Adrenal gland (tissue), 12 donors: ENCODE data around the gene CD151. TPM values are rescaled to one million over a fixed set of nuclear protein-coding genes. Genes with fewer than 3 reads are reported as not detected.
A peak's percentile ranks its signal among the peaks of the same experiment; 100 is the strongest.

Experiments used
- DNase-seq, 7 donors: peaks; one replicate each; pipeline ENCODE4 v3.0.0-alpha.2; 2019 to 2020
- H3K27ac ChIP-seq, 5 donors: fragments of 200-600 bp; sonication (generic) in 4 of 5; 1 replicate in 3 of 5; 2 replicates in 2 of 5; pipeline versions ENCODE4 v1.5.1 to v1.8.0; 2016 to 2020; ENCODE audit warnings: mild to moderate bottlenecking in 1 of 5
- H3K27me3 ChIP-seq: fragments of 200-600 bp; 2 replicates; pipeline ENCODE4 v1.8.0; 2021
- H3K36me3 ChIP-seq, 2 donors: fragments of 200-600 bp; replicated peaks in 1 of 2; 1 replicate in 1 of 2; 2 replicates in 1 of 2; pipeline versions ENCODE4 v1.5.1 to v1.8.0; 2018 to 2022
- H3K4me1 ChIP-seq, 2 donors: fragments of 200-600 bp; replicated peaks in 1 of 2; 1 replicate in 1 of 2; 2 replicates in 1 of 2; pipeline versions ENCODE4 v1.5.1 to v1.8.0; 2018 to 2021
- H3K4me3 ChIP-seq, 4 donors: fragments of 200-600 bp; sonication (generic) in 3 of 4; one replicate each; pipeline ENCODE4 v1.5.1; 2016 to 2018
- H3K9me3 ChIP-seq, 3 donors: fragments of 200-600 bp; sonication (generic) in 1 of 3; replicated peaks in 1 of 3; 1 replicate in 2 of 3; 2 replicates in 1 of 3; pipeline versions ENCODE4 v1.5.1 to v1.8.0; 2016 to 2021
- POLR2A ChIP-seq, 2 donors: fragments of 450-650 bp; IDR thresholded peaks; one replicate each; pipeline ENCODE4 v1.6.1; 2017; ENCODE audit warnings: antibody characterized with exemption in 2 of 2, mild to moderate bottlenecking in 2 of 2, moderate library complexity in 1 of 2
- WGBS, 4 donors: extraction: QIAGEN DNeasy Blood & Tissue Kit in 2 of 4; methylation state at CpG; one replicate each; pipeline versions ENCODE4 v1.1.5 to v1.1.7; 2013 to 2017; 5-methylcytosine and 5-hydroxymethylcytosine counted together
- intact Hi-C, 2 donors: fragments of 100-400 bp; cut with DNase I; formaldehyde crosslinking; loops; one replicate each; pipeline versions ENCODE4 v1.14.1 to v1.15.0; 2022 to 2023
- polyA plus RNA-seq, 3 donors: library from polyadenylated mRNA; stranded (reverse); fragments of 200-250 nt in 2 of 3; fragments of 350-450 nt in 1 of 3; fragmentation: Illumina TruSeq in 1 of 3; extraction: RNeasy Lipid Tissue Mini Kit (QIAGEN cat#74804) in 1 of 3; gene quantifications; one replicate each; pipeline ENCODE4 v1.2.3, GENCODE V29; 2013 to 2014
- total RNA-seq, 9 donors: library from RNA; depleted of rRNA in 4 of 9; stranded (reverse); fragments of >200 nt in 4 of 9; fragments of 120-200 nt in 1 of 9; fragmentation: NEBNext Ultra II Directional in 1 of 9; extraction: Animal tissue kit (Norgen Biotek cat#: 25700) in 1 of 9; gene quantifications; one replicate each; pipeline versions ENCODE4 v1.1.0 to v1.2.4, GENCODE V29; 2013 to 2023
- TF ChIP-seq, protein P1 (sequence below), 6 experiments: fragments of 450-650 bp in 4 of 6; fragments of 200-600 bp in 2 of 6; sonication (generic) in 1 of 6; IDR thresholded peaks; 1 replicate in 5 of 6; 2 replicates in 1 of 6; pipeline versions ENCODE4 v1.5.1 to v1.8.0; 2016 to 2021; ENCODE audit warnings: antibody characterized with exemption in 6 of 6, mild to moderate bottlenecking in 2 of 6, moderate library complexity in 1 of 6
- donor health status: healthy with polysubstance abuse.
- donor health status: Bipolar disorder and iron deficiency.
- donor health status: DM: yes; HTN: yes; CAD: no.
- donor health status: DM: no; HTN: no; CAD: no.
- donor health status: DM: no; HTN: no; CAD: no.
- donor health status: DM: yes; HTN: yes; CAD: no.

CD151 gene
- total and polyA plus RNA-seq, 12 donors, result 111 to 387 (median 285) TPM

DNA sequence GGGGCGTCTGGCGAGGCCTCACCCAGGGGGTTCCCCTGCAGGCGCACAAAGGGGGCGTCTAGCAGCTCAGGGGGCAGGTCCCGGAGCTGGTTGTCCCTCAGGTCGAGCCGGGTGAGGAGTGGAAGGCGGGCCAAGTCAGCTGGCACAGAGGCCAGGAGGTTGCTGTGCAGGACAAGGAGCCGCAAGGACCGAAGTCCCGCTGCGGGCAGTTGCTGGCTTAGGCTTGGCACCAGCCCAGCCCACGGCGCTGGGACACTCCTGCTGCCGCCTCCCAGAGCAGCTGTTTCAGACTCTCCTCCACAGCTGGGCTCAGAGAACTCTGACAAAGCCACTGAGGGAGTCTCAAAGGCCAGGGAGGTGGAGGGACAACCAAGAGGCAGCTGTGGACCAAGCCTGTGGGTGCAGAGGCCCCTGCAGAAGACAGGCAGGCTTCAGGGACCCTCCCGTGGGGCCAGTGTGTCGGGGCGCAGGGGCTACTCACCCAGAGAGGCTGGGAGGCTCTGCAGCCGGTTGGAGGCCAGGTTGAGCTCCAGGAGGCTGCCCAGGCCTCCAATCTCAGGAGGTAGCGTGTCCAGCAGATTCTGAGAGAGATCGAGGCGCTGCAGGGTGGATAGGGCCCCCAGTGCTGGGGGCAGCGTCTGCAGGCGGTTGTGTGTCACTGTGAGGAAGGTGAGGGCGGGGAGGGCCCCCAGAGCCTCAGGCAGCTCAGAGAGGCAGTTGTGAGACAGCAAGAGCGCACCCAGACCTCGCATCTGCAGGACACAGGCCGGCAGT, 29.9 kb upstream of the CD151 start:
- DNase-seq, result no peak
- TF ChIP-seq, protein P1, sequence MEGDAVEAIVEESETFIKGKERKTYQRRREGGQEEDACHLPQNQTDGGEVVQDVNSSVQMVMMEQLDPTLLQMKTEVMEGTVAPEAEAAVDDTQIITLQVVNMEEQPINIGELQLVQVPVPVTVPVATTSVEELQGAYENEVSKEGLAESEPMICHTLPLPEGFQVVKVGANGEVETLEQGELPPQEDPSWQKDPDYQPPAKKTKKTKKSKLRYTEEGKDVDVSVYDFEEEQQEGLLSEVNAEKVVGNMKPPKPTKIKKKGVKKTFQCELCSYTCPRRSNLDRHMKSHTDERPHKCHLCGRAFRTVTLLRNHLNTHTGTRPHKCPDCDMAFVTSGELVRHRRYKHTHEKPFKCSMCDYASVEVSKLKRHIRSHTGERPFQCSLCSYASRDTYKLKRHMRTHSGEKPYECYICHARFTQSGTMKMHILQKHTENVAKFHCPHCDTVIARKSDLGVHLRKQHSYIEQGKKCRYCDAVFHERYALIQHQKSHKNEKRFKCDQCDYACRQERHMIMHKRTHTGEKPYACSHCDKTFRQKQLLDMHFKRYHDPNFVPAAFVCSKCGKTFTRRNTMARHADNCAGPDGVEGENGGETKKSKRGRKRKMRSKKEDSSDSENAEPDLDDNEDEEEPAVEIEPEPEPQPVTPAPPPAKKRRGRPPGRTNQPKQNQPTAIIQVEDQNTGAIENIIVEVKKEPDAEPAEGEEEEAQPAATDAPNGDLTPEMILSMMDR (IDR thresholded peaks at IDR 0.05), result no peak
- TF ChIP-seq POLR2A (IDR thresholded peaks at IDR 0.05), result no peak
- Histone ChIP-seq H3K4me3 (no peak overlapping the region), H3K9me3 (no peaks in the 10 kb centered on the region), H3K27me3 (no peaks in the 10 kb centered on the region), H3K27ac (no peak overlapping the region), H3K36me3 (peaks cover 0 to 42% of the 10 kb centered on the region in 2 donors), H3K4me1 (peaks cover 8 to 17% of the 10 kb centered on the region in 2 donors)
- whole genome bisulfite sequencing, 4 donors, result 91 to 95% (median 94%) methylated on average over 6 to 28 of the region's 28 CpGs
- intact Hi-C loops, result no loop called here

DNA sequence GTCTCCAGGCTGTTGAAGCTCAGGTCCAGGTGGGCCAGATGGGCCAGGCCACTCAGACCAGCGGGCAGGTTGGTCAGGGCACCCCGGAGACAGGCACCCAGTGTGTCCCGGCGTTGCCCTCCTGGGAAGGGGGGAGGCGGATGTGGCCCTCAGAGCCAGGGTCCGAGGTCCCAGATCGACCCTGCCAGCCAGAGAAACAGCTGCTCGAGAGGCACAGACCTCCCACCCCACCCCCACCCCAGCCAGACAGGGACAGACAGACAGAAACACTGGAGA, 29.3 kb upstream of the CD151 start:
- Histone ChIP-seq H3K4me3 (no peak overlapping the region), H3K4me1 (peaks cover 9 to 18% of the 10 kb centered on the region in 2 donors), H3K27me3 (no peaks in the 10 kb centered on the region), H3K36me3 (peaks cover 0 to 42% of the 10 kb centered on the region in 2 donors), H3K9me3 (no peaks in the 10 kb centered on the region), H3K27ac (no peak overlapping the region)
- no peak for DNase-seq
- TF ChIP-seq, protein P1 (IDR thresholded peaks at IDR 0.05), result no peak
- no peak for TF ChIP-seq POLR2A (IDR thresholded peaks at IDR 0.05)
- intact Hi-C loops, result no loop called here
- 56 to 95% (median 91%) methylated on average over 3 to 8 of the region's 8 CpGs; no CpG with 5 or more reads in 1 of the 4 donors for WGBS, 4 donors

- Histone ChIP-seq H3K27ac (no peak overlapping the region), H3K36me3 (peaks cover 0 to 41% of the 10 kb centered on the region in 2 donors), H3K4me1 (peaks cover 15 to 21% of the 10 kb centered on the region in 2 donors), H3K9me3 (no peaks in the 10 kb centered on the region), H3K27me3 (no peaks in the 10 kb centered on the region), H3K4me3 (peak overlapping the region in 1 of 4 donors; percentile 59)
- peak in 1 of 7 donors; percentile 35 for DNase-seq
- intact Hi-C loops, result no loop called here
- TF ChIP-seq, protein P1 (IDR thresholded peaks at IDR 0.05), result no peak
- no peak for TF ChIP-seq POLR2A (IDR thresholded peaks at IDR 0.05)
- 58 to 72% (median 60%) methylated on average over 8 to 26 of the region's 26 CpGs for WGBS, 4 donors
Observed at GRCh38 chr11:803770-804598, 28.8 kb upstream of the CD151 start.

- no peak for DNase-seq
- TF ChIP-seq, protein P1 (IDR thresholded peaks at IDR 0.05), result no peak
- no peak for TF ChIP-seq POLR2A (IDR thresholded peaks at IDR 0.05)
- intact Hi-C loops, result no loop called here
- Histone ChIP-seq H3K27me3 (no peaks in the 10 kb centered on the region), H3K27ac (peak overlapping the region in 2 of 5 donors; percentile 85 to 93), H3K36me3 (peaks cover 0 to 35% of the 10 kb centered on the region in 2 donors), H3K9me3 (no peaks in the 10 kb centered on the region), H3K4me1 (peaks cover 15 to 21% of the 10 kb centered on the region in 2 donors), H3K4me3 (peak overlapping the region in 2 of 4 donors; percentile 56 to 59)
- WGBS, 4 donors, result 4 to 15% (median 10%) methylated on average over 4 to 18 of the region's 18 CpGs
Observed at GRCh38 chr11:804599-804964, 28.2 kb upstream of the CD151 start.
